NCI-H146 treated with DMSO at 0.1 percent for 48 hours (cell line): ENCODE results near the gene IGFBP4.

ENCODE experiments used
- DNase-seq: peaks from one replicate; lab custom pipeline; 2025; ENCODE audit not compliant: unreplicated experiment; lab: John Stamatoyannopoulos, UW

The IGFBP4 gene

GRCh38 chr17:40431231-40431602 is 12.0 kb upstream of the IGFBP4 start:
- no peak for DNase-seq

DNA sequence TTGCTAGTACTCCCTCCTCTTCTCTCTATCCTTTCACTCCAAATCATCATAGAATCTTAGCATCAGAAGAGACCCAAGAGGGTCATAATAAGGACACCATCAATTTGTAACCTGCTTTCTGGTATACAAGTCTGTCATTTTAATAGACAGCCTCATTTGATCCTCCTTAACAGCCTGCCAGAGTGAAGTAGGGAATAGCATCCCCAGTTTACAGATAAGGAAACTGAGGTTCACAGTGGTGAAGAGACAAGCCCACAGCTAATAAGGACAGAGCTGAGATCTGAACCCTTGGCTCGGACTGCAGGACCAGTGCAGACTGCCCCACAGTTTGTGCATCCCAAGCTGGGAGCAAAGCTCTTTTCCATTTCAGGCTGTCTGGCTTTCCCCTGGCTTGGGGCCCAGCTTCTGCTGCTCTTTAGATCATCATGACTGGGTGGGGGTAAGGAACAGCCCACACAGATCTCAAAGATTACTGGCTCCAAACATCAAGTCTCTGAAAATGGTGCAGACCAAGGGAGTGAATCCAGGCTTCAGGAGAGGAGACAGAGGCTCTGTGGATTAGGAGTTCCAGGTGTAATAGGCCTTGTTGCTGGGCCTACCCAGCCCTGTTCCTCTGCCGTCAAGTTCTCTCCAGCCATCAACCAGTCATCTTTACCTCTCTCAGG is 10.3 kb upstream of the IGFBP4 start:
- DNase-seq, result no peak

DNA sequence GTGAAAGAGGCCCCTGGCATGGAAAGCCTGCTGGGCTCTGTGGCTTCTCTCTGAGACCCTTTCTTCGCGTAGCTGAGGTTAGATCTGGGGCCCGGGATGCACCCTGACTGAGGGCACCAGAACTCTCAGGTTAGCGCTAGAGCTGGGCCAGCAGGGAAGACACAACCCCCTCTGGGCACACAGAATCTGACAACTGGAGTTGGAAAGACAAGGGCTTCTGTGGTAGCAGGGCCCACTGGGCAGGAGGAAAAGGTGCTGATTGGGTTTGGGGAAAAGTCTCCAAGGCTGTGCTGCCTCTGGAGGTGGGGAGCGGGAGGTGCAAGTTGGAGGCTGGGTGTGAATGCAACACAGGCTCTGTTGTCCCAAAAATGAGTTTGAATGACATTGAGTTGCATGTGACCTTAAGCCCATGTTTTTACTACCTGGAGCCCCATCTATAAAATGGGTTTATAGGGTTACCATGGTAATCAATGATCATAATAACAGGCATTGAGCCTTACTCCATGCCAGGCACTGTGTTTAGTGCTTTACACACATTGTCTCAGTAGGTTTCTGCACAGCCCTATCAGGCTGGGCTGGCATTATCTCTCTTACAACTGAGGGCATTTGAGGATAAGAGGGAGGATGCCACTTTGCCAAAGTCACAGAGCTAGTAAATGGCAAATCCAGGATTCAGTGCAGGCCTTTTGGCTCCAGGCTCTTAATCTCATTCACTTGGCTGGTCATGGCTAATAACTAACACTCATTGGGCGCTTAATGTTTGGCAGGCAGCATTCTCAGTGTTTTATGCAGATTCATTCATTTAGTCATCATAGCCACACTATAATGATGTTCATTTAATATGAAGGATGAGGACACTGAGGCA is 9.5 kb upstream of the IGFBP4 start:
- DNase-seq, result no peak

GRCh38 chr17:40436636-40437035 is 6.6 kb upstream of the IGFBP4 start:
- DNase-seq, result no peak

GRCh38 chr17:40437095-40437732 is 6.0 kb upstream of the IGFBP4 start:
- no peak for DNase-seq

GRCh38 chr17:40440166-40440565 is 3.1 kb upstream of the IGFBP4 start:
- no peak for DNase-seq

DNA sequence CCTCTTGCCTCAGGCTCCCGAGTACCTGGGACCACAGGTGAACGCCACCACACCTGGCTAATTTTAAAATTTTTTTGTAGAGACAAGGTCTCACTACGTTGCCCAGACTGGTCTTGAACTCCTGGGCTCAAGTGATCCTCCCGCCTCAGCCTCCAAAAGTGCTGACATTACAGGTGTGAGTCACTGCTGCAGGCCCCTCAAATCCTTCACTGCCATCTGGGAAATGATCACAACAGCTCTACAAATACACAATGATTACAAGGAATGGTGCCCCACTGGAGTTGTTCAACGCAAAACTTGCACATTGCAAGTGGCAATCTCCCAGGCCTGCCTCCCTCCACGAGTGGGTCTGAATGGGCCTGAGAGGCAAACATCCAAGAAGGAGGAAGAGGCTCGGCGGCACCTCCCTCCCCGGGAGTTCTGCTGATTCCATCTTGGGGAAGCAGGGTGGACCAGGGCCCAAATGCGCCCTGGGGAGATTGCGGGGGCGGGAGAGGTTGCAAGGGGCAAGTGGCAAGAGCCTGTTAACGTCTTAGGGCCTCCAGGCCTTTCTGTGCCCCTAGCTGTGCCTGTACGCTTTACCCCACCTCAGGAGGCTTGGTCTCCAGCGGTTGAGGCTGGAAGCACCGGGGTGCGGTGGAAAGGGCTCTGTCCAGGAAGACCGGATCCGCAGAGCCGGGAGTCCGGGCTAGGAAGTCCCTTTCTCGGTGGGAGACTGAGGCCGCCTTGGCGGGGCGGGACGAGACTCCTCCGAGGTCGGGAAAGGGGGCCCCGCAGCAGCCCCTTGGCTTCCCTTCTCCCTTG is 656 bp upstream of the IGFBP4 start:
- no peak for DNase-seq

DNA sequence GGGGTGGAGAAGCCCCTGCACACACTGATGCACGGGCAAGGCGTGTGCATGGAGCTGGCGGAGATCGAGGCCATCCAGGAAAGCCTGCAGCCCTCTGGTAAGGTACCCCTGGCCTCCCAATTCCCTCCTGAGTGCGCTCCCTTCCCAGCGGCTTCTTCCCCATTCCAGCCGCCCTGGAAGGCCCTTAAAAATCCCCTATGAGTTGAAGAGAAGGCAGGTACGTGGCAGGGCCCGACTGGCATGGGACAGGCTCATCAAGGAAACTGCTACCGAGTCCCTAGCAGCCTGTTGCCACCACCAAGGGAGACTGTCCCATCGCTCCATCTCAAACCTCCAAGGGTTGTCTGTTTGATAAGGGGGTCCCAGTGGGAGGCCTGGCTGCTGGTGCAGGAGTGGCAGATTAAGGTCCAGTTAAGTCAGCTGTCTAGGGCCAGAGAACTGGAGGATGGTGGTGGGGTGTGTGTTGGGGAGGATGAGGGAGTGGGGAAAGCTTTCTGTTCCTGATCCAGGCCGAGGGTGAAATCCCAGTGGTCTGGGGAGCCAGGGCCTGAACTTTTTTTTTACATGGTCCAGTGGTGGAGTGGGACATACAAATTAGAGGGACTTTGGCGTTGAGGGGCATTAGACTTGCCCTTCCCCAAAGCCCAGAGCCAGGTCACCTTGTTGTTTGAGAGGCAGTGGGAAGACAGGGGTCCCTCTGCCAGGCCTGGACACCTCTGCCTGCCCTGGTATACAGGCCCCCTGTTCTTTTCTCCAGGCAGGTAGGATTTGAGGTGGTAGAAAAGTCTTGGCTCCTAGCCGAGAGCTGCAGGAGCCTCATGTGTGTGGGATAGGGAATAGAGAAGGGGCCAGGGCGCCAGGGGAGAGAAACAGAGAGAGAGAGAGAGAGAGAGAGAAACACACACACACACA is 994 bp downstream of the IGFBP4 start:
- no peak for DNase-seq

DNA sequence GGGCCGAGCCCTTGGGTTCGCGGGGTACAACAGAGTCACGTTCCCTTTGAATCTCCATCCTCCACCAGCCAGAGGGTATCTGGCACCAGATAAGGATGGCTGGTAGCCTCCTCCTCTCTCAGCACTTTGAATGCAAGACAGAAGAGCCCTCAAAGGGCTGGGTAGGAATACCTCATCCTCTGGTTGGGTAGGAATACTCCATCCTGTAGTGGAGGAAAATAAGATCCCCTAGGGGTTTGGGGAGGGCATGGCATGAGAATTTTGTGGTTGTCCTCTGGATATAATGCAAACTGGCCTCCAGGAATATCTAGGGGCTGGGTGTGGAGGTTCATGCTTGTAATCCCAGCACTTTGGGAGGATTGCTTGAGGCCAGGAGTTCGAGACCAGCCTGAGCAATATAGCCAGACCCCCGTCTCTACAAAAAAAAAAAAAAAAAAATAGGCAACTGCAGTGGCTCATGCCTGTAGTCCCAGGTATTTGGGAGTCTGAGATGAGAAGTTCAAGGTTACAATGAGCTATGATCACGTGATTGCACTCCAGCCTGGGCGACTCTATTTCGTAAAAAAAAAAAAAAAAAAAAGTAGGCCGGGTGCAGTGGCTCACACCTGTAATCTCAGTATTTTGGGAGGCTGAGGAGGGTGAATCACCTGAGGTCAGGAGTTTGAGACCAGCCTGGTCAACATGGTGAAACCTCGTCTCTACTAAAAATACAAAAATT is 2.7 kb downstream of the IGFBP4 start:
- DNase-seq, result no peak

DNA sequence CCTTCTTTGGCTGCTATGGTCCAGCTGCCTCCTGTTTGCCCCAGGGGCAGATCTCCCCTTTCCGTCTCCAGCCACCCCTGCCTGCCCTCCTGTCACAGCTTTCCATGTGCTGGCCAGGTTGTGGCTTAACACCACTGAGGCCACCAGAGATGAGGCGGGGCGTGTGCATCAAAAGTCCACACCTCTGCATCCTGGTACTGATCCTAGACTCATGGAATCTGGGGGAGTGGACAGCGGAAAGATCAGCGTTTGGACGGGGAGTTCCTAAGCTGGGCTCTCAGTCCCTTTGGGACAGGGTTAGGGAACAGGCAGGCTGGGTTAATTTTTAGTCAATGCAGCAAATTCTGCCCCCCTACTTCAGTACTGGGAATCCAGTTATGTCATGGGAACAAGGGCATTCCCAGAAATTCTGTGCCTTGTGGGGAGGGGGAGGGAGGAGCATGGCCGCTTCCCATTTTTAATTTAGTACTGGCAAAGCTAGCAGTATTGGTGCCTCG is 3.9 kb downstream of the IGFBP4 start:
- no peak for DNase-seq

DNA sequence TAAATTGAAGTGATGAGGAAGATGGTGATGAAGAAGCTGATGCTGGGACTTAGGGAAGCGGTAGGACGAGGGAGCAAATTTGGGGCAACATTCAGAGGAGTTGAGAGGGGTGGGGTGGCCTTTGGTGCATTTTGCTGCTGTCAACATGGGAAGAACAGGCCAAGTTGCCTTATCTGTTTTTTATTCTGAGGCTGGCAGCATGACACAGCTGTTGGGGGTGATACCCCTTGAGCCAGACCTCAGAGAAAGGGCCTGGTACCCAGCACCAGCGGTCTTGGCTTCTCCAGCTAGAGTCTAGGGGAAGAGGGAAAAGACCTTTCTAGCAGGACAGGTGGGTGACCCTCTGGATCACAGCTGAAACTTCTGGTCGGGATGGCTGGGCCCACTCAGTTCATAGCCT is 4.6 kb downstream of the IGFBP4 start:
- DNase-seq, result no peak

GRCh38 chr17:40448213-40448638 is 5.0 kb downstream of the IGFBP4 start:
- DNase-seq, result no peak

GRCh38 chr17:40448639-40449261 is 5.5 kb downstream of the IGFBP4 start:
- no peak for DNase-seq

- peak; percentile 17 for DNase-seq
These were observed 6.9 kb downstream of the IGFBP4 start for GRCh38 chr17:40450175-40450574.

DNA sequence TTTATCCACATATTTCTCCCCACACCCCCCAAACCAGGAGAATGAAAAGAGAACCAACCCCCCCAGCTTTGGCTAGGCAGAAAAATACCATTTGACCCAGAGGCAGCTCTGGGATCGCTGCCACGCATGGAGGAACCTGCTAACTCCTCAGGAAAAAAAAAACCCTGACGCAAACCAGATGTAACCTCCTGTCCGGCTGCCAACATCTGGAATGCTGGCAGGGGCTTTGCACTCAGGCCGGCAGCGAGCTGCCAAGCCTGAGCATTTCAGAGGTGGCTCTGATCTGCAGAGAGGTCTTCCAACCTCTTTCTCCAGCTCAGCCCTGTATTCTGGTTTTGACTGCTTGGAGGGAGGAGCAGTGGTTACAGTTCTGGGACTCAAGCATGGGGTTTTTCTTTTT is 8.2 kb downstream of the IGFBP4 start:
- DNase-seq, result no peak

DNA sequence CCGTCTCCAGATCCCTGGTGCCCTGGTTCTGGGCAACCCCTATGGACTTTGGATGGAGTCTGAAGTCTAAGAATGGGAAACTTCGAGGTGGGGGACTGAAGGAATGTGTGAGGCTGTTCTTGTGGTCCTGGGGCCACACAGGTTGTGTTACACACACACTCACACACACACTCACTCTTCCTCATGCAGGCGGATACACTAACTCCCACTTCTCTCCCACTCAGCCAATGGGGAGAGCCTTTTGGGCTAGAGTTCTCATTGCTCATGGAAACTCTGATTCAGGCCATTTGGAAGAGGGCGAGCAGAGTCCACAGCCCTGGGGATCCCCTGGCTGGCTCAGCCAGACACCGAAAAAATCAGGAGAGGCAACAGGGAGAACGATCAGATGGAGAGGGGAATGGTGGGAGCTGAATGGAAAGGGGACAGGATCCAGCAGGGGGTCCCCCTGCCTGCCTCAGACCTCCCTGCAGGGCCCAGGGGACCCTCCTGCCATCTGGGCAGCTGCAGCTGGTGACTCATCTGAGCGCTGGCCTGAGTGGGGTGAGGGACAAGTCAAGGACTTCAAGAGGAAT is 9.1 kb downstream of the IGFBP4 start:
- DNase-seq, result no peak

GRCh38 chr17:40452921-40453378 is 9.7 kb downstream of the IGFBP4 start:
- DNase-seq, result no peak

DNA sequence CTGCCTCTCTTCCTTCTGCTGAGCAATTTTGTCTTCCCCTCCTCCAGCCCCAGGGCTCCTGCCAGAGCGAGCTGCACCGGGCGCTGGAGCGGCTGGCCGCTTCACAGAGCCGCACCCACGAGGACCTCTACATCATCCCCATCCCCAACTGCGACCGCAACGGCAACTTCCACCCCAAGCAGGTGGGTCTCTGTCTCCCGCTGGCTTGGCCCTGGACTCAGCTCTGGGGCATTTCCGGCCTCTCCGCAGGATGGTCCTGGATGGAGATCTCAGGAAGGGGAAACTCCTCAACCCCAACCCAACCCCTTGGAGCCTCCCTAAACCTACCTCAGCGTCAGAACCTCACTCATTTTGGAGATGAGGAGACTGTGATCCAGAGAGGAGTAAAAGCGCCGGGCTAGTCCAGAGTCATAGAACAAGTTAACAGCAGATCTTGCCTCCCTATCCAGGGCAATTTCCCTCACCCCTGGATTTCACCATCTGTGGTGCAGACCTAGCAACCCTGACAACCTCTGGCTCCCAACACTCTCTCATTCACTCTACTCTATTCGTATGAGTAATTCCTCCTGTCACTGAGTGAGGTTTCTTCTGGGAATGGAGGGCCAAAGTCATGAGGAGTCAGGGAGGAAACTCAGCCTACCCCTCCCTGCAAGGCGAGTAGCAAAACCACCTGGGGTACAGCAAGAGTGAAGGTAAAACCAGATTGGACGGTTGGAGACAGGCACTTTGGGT is 10.8 kb downstream of the IGFBP4 start:
- no peak for DNase-seq
